ENCODE data around the gene ACOT7.

DNA sequence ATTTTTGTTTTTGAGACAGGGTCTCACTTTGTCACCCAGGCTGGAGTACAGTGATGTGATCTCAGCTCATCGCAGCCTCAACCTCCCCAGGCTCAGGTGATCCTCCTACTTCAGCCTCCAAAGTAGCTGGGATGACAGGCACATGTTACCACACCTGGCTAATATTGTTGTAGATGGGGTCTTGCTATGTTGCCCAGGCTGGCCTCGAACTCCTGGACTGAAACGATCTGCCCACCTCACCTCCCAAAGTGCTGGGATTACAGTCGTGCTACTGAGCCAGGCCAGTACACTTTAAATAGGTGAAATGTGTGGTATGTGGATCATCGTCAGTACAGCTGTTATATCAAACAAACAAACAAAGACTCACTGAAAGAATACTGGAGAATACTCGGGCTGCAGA is 97.7 kb downstream of the ACOT7 start:
- TF ChIP-seq, protein P1, sequence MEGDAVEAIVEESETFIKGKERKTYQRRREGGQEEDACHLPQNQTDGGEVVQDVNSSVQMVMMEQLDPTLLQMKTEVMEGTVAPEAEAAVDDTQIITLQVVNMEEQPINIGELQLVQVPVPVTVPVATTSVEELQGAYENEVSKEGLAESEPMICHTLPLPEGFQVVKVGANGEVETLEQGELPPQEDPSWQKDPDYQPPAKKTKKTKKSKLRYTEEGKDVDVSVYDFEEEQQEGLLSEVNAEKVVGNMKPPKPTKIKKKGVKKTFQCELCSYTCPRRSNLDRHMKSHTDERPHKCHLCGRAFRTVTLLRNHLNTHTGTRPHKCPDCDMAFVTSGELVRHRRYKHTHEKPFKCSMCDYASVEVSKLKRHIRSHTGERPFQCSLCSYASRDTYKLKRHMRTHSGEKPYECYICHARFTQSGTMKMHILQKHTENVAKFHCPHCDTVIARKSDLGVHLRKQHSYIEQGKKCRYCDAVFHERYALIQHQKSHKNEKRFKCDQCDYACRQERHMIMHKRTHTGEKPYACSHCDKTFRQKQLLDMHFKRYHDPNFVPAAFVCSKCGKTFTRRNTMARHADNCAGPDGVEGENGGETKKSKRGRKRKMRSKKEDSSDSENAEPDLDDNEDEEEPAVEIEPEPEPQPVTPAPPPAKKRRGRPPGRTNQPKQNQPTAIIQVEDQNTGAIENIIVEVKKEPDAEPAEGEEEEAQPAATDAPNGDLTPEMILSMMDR (IDR thresholded peaks at IDR 0.05), result no peak
- TF ChIP-seq POLR2A (IDR thresholded peaks at IDR 0.05), result no peak

Measured in esophagus squamous epithelium (tissue), 4 donors.